A673 (cell line): ENCODE data around the gene SGCA. TPM values are rescaled to one million over a fixed set of nuclear protein-coding genes. Genes with fewer than 3 reads are reported as not detected.

ENCODE experiments used
- BruUV-seq: library from RNA; stranded (reverse); fragments of 400-500 nt; replicated peaks from 2 replicates; lab custom pipeline; 2021; lab: Mats Ljungman, UMichigan
- CTCF ChIA-PET: fragments of 300-600 bp; sonication (Branson Sonifier 250); formaldehyde crosslinking; loops from one replicate; lab custom pipeline; 2022; ENCODE audit warnings: antibody characterized with exemption; lab: Charles Lee
- POLR2A ChIA-PET: fragments of 300-600 bp; sonication (Branson Sonifier 250); formaldehyde crosslinking; loops from one replicate; lab custom pipeline; 2022; ENCODE audit warnings: antibody characterized with exemption; ENCODE audit not compliant: low non-redundant PET; lab: Charles Lee
- DNase-seq: peaks from one replicate; pipeline ENCODE4 v3.0.0-alpha.2; 2015; ENCODE audit warnings: low spot score
- H3K27ac ChIP-seq: fragments of 200-600 bp; sonication (generic); 2 replicates; pipeline ENCODE4 v1.5.1; 2016; ENCODE audit warnings: mixed run types, low read depth, mild to moderate bottlenecking, mixed read lengths, antibody characterized with exemption, low read length; ENCODE audit not compliant: poor library complexity, severe bottlenecking
- H3K27me3 ChIP-seq: fragments of 200-600 bp; sonication (generic); replicated peaks from 2 replicates; pipeline ENCODE4 v1.6.1; 2017; ENCODE audit warnings: mixed run types, low read depth, mild to moderate bottlenecking, mixed read lengths, antibody characterized with exemption, low read length; ENCODE audit not compliant: insufficient read depth, poor library complexity
- H3K36me3 ChIP-seq: fragments of 200-600 bp; sonication (generic); 2 replicates; pipeline ENCODE4 v1.6.1; 2016; ENCODE audit warnings: mixed run types, mild to moderate bottlenecking, mixed read lengths, antibody characterized with exemption, low read length; ENCODE audit not compliant: insufficient read depth, poor library complexity, severe bottlenecking
- H3K4me1 ChIP-seq: fragments of 200-600 bp; sonication (generic); 2 replicates; pipeline ENCODE4 v1.6.1; 2017; ENCODE audit warnings: mixed run types, mild to moderate bottlenecking, mixed read lengths, antibody characterized with exemption, low read length; ENCODE audit not compliant: insufficient read depth, poor library complexity, severe bottlenecking
- H3K4me3 ChIP-seq: fragments of 200-600 bp; sonication (generic); 2 replicates; pipeline ENCODE4 v1.5.1; 2016; ENCODE audit warnings: low read depth, mixed run types, mild to moderate bottlenecking, mixed read lengths, low read length; ENCODE audit not compliant: poor library complexity, severe bottlenecking
- H3K9me3 ChIP-seq: fragments of 200-600 bp; sonication (generic); 2 replicates; pipeline ENCODE4 v1.6.1; 2016; ENCODE audit warnings: mixed run types, low read depth, mild to moderate bottlenecking, mixed read lengths, antibody characterized with exemption, low read length; ENCODE audit not compliant: poor library complexity, severe bottlenecking
- EZH2 ChIP-seq: fragments of 200-600 bp; sonication (generic); IDR thresholded peaks from 2 replicates; pipeline ENCODE4 v1.6.1; 2017; ENCODE audit warnings: borderline replicate concordance, low read depth, mild to moderate bottlenecking, mixed read lengths, antibody characterized with exemption, low read length; ENCODE audit not compliant: poor library complexity, severe bottlenecking
- intact Hi-C: fragments of 100-400 bp; cut with micrococcal nuclease; formaldehyde crosslinking; loops from one replicate; pipeline ENCODE4 v1.10.0; 2022; ENCODE audit not compliant: unreplicated experiment
- total RNA-seq: library from RNA; stranded (reverse); gene quantifications from 2 replicates; pipeline ENCODE4 v1.2.3, GENCODE V29; 2021
- TF ChIP-seq, protein P1 (sequence below): fragments of 300-800, 200-600 bp; sonication (generic); conservative IDR thresholded peaks from 2 replicates; pipeline ENCODE4 v1.5.1; 2017; ENCODE audit warnings: low read depth, mild to moderate bottlenecking, antibody characterized with exemption, low read length, moderate library complexity, mixed read lengths

Gene SGCA
- total RNA-seq, 1 experiment from 2014 or later: not detected

DNA sequence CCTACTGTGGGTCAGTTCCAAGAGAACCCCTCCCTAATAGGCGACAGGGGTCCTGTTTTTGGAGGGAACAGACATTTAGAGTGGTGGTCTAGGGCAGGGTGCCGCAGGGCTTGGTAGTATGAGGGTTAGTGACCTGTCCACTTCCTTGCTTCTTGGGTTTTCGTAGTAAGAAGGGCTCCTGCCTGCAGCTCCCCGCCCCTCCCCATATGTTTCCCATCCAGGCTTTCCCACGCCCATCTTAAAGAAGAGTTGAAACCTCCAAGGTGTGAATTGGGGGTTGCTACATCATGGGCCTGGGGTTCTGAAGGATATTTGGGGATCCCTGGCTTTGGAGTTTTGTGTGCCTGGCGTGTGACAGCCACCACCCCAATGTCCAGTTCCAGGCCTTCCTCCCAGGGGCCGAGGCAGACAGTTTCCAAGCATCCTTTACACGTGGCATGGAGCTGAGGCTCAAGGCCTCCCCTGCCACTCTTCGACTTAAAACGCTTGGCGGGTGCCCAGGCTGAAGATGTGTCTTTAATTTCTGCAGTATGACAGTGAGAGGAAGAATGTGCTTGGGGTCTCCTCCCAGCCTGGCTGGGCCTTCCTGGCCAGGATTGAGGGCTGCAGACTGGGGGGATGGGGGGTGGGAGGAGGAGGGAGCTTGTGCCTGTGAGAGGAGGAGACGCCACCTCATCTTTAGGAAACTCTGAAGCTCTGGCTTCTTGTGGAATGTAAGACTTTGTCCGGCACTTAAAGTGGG lies 38.0 kb downstream of the SGCA start:
- no peak for TF ChIP-seq EZH2
- TF ChIP-seq, protein P1, sequence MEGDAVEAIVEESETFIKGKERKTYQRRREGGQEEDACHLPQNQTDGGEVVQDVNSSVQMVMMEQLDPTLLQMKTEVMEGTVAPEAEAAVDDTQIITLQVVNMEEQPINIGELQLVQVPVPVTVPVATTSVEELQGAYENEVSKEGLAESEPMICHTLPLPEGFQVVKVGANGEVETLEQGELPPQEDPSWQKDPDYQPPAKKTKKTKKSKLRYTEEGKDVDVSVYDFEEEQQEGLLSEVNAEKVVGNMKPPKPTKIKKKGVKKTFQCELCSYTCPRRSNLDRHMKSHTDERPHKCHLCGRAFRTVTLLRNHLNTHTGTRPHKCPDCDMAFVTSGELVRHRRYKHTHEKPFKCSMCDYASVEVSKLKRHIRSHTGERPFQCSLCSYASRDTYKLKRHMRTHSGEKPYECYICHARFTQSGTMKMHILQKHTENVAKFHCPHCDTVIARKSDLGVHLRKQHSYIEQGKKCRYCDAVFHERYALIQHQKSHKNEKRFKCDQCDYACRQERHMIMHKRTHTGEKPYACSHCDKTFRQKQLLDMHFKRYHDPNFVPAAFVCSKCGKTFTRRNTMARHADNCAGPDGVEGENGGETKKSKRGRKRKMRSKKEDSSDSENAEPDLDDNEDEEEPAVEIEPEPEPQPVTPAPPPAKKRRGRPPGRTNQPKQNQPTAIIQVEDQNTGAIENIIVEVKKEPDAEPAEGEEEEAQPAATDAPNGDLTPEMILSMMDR: no peak
- Histone ChIP-seq H3K36me3 (no peaks in the 10 kb centered on the region), H3K27me3 (peaks cover 19% of the 10 kb centered on the region), H3K4me3 (no peak overlapping the region), H3K4me1 (peaks cover 23% of the 10 kb centered on the region), H3K27ac (no peak overlapping the region), H3K9me3 (no peaks in the 10 kb centered on the region)
- no peak for DNase-seq
- ChIA-PET POLR2A (no interaction called here), CTCF (interaction anchor here (0.7 kb wide), 1 partner anchor 68 kb away, joined by 3 read pairs; no protein-coding TSS in a partner anchor)
- BruUV-seq: no TSS peak
- intact Hi-C loops: no loop called here

DNA sequence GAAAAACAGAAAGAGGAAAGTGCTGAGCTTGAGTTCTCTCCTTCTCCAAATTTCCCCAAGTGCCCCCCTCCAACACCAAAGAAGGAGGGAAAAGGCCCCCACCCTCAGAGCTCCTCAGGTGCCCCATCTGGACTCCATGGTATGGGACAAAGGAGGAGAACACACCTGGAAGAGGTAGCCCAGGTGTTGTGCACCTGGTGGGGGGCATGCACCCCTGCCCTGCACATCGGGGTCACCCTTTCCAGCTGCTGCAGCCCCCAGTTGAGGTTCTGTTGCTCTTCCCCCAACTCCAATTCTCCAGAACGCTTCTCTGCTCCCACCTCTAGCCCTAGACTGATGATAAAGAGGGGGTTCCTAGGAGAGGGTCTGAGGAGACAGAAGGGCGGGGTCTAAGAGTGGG lies 38.6 kb downstream of the SGCA start:
- POLR2A ChIA-PET: no interaction called here
- H3K27me3 ChIP-seq: peaks cover 19% of the 10 kb centered on the region

DNA sequence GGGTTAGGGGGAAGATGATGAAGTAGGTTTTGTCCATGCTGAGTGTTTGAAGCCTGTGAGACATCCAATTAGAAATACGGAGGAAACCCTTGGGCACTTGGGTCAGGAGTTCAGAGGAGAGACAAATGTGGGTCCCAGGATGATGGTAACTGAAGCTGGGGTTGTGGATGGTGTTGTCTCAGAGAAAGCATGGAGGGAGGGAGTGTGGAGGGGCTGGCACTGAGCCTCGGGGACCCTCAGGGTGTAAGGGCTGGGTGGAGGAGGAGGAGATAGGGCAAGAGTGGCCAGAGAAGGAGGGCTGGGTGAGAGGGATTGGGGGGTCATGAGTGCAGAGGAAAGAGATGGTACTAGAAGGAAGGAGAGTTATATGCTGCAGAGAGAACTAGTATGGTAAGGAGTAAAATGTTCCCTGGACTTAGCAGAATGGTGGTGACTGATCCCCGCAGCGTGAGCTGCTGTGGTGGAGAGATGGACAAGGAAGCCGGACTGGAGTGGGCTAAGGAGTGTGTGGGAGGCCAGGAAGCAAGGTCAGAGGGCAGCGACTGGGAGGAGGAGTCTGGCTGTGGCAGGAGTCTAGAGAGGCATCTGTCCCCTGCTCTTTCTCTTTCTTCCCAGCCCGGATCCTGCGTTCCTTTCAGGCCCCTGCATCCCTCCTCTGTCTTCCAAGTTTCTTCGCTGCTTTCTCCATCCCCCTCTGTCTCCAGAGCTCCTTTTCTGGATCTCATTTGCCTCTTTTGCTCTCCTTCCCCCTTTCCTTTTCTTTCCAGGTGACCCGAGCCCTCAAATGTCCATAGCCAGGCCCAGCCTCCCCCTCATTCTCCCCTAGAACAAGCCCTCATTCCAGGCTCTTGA lies 39.5 kb downstream of the SGCA start:
- intact Hi-C loops: no loop called here
- TF ChIP-seq EZH2: no peak
- TF ChIP-seq, protein P1: no peak
- ChIA-PET CTCF (interaction anchor here (0.5 to 2.0 kb wide), 3 partner anchors 13 to 93 kb away, joined by 3 to 7 read pairs (median 5); no protein-coding TSS in a partner anchor), POLR2A (interaction anchor here (0.8 kb wide), 1 partner anchor 44 kb away, joined by 3 read pairs; no protein-coding TSS in a partner anchor)
- Histone ChIP-seq H3K27ac (no peak overlapping the region), H3K27me3 (peaks cover 19% of the 10 kb centered on the region), H3K4me1 (peaks cover 24% of the 10 kb centered on the region), H3K4me3 (no peak overlapping the region), H3K36me3 (no peaks in the 10 kb centered on the region), H3K9me3 (no peaks in the 10 kb centered on the region)
- BruUV-seq: no TSS peak
- no peak for DNase-seq

More for the DNA sequence above, 38.6 kb downstream of the SGCA start:
- H3K4me3 ChIP-seq: no peak overlapping the region
- TF ChIP-seq, protein P1: no peak
- no peak for TF ChIP-seq EZH2
- no peaks in the 10 kb centered on the region for H3K36me3 ChIP-seq
- no peaks in the 10 kb centered on the region for H3K9me3 ChIP-seq
- BruUV-seq: no TSS peak
- intact Hi-C loops: no loop called here
- CTCF ChIA-PET: interaction anchor here (0.6 to 2.0 kb wide), 2 partner anchors 14 to 67 kb away, joined by 5 to 7 read pairs; no protein-coding TSS in a partner anchor
- DNase-seq: no peak
- peaks cover 22% of the 10 kb centered on the region for H3K4me1 ChIP-seq
- no peak overlapping the region for H3K27ac ChIP-seq
